Loucy (cell line): Measurements from ENCODE around the gene ROMO1.

Source experiments
- H2AFZ ChIP-seq: fragments of 200-600 bp; sonication (generic); 2 replicates; pipeline ENCODE4 v1.6.0; 2016; ENCODE audit warnings: antibody characterized with exemption, mild to moderate bottlenecking, low read length, moderate library complexity
- H3F3A ChIP-seq: fragments of 200-600 bp; 2 replicates; pipeline ENCODE4 v1.6.0; 2016; ENCODE audit warnings: antibody characterized with exemption, low read depth, mild to moderate bottlenecking
- H3K27me3 ChIP-seq: fragments of 200-600 bp; sonication (generic); 2 replicates; pipeline ENCODE4 v1.6.1; 2014; ENCODE audit warnings: low read length, mild to moderate bottlenecking; ENCODE audit not compliant: insufficient read depth, poor library complexity, severe bottlenecking
- H3K36me3 ChIP-seq: fragments of 200-600 bp; sonication (generic); 2 replicates; pipeline ENCODE4 v1.6.1; 2016; ENCODE audit warnings: low read length; ENCODE audit not compliant: insufficient read depth
- H3K4me1 ChIP-seq: fragments of 200-600 bp; sonication (generic); 2 replicates; pipeline ENCODE4 v1.5.1; 2014; ENCODE audit warnings: low read length, mild to moderate bottlenecking; ENCODE audit not compliant: insufficient read depth, poor library complexity, severe bottlenecking
- H3K4me2 ChIP-seq: fragments of 200-600 bp; sonication (generic); 2 replicates; pipeline ENCODE4 v1.6.0; 2014; ENCODE audit warnings: antibody characterized with exemption, low read length, low read depth, mild to moderate bottlenecking; ENCODE audit not compliant: poor library complexity, severe bottlenecking
- H3K4me3 ChIP-seq: fragments of 200-600 bp; sonication (generic); 2 replicates; pipeline ENCODE4 v1.5.1; 2014; ENCODE audit warnings: low read length, mild to moderate bottlenecking, mixed read lengths; ENCODE audit not compliant: poor library complexity, severe bottlenecking
- H3K79me2 ChIP-seq: fragments of 200-600 bp; sonication (generic); 2 replicates; pipeline ENCODE4 v1.6.1; 2014; ENCODE audit warnings: low read length; ENCODE audit not compliant: insufficient read depth
- H3K9ac ChIP-seq: fragments of 200-600 bp; sonication (generic); 2 replicates; pipeline ENCODE4 v1.6.0; 2014; ENCODE audit warnings: mild to moderate bottlenecking, low read depth, low read length, moderate library complexity; ENCODE audit not compliant: poor library complexity, severe bottlenecking
- H3K9me2 ChIP-seq: fragments of 200-600 bp; sonication (generic); replicated peaks from 2 replicates; pipeline ENCODE4 v1.6.1; 2016; ENCODE audit warnings: low read depth, low read length, mixed read lengths
- H3K9me3 ChIP-seq: fragments of 200-600 bp; sonication (generic); 2 replicates; pipeline ENCODE4 v1.6.1; 2014; ENCODE audit warnings: mild to moderate bottlenecking, antibody characterized with exemption, low read length, low read depth; ENCODE audit not compliant: insufficient read depth
- H4K20me1 ChIP-seq: fragments of 200-600 bp; sonication (generic); 2 replicates; pipeline ENCODE4 v1.6.0; 2014; ENCODE audit warnings: antibody characterized with exemption, low read length, mild to moderate bottlenecking; ENCODE audit not compliant: insufficient read depth, poor library complexity, severe bottlenecking
- CTCF ChIP-seq: fragments of 200-600 bp; sonication (generic); conservative IDR thresholded peaks from 2 replicates; pipeline ENCODE4 v1.5.1; 2014; ENCODE audit warnings: mild to moderate bottlenecking, antibody characterized with exemption, low read length
- EZH2phosphoT487 ChIP-seq: fragments of 200-600 bp; IDR thresholded peaks from 2 replicates; pipeline ENCODE4 v1.6.1; 2018; ENCODE audit warnings: antibody characterized with exemption, mild to moderate bottlenecking, moderate library complexity, borderline replicate concordance

The ROMO1 gene

GRCh38 chr20:35729836-35730582 is 30.8 kb downstream of the ROMO1 start:
- no peak overlapping the region for H2AFZ ChIP-seq
- peak overlapping the region; percentile 96 for H3K4me3 ChIP-seq
- H3F3A ChIP-seq = no peaks in the 10 kb centered on the region
- peaks cover 41% of the 10 kb centered on the region for H3K4me1 ChIP-seq
- H4K20me1 ChIP-seq = peaks cover 96% of the 10 kb centered on the region
- H3K36me3 ChIP-seq = peaks cover 98% of the 10 kb centered on the region
- H3K4me2 ChIP-seq = peak overlapping the region; percentile 76
- no peak for TF ChIP-seq EZH2phosphoT487
- no peak for TF ChIP-seq CTCF
- no peaks in the 10 kb centered on the region for H3K9me3 ChIP-seq
- H3K9me2 ChIP-seq = no peaks in the 10 kb centered on the region
- no peaks in the 10 kb centered on the region for H3K27me3 ChIP-seq
- H3K9ac ChIP-seq = no peak overlapping the region
- peaks cover 96% of the 10 kb centered on the region for H3K79me2 ChIP-seq

GRCh38 chr20:35730583-35731468 is 31.6 kb downstream of the ROMO1 start:
- H3K4me2 ChIP-seq = peak overlapping the region; percentile 76
- H3K79me2 ChIP-seq = peaks cover 96% of the 10 kb centered on the region
- peaks cover 96% of the 10 kb centered on the region for H4K20me1 ChIP-seq
- no peaks in the 10 kb centered on the region for H3K9me3 ChIP-seq
- H3K36me3 ChIP-seq = peaks cover 98% of the 10 kb centered on the region
- H3F3A ChIP-seq = no peaks in the 10 kb centered on the region
- no peak overlapping the region for H2AFZ ChIP-seq
- TF ChIP-seq EZH2phosphoT487 (no peak), CTCF (no peak)
- H3K9me2 ChIP-seq = no peaks in the 10 kb centered on the region
- no peaks in the 10 kb centered on the region for H3K27me3 ChIP-seq
- peaks cover 49% of the 10 kb centered on the region for H3K4me1 ChIP-seq
- no peak overlapping the region for H3K9ac ChIP-seq
- peak overlapping the region; percentile 96 for H3K4me3 ChIP-seq

- TF ChIP-seq CTCF = no peak
- TF ChIP-seq EZH2phosphoT487 = no peak
These were observed 32.2 kb downstream of the ROMO1 start for GRCh38 chr20:35731469-35731788.

More at GRCh38 chr20:35731469-35731788, 32.2 kb downstream of the ROMO1 start:
- H3K9me2 ChIP-seq = no peaks in the 10 kb centered on the region
- peak overlapping the region; percentile 96 for H3K4me3 ChIP-seq
- H3F3A ChIP-seq = no peaks in the 10 kb centered on the region
- H3K79me2 ChIP-seq = peaks cover 96% of the 10 kb centered on the region
- peaks cover 55% of the 10 kb centered on the region for H3K4me1 ChIP-seq
- H2AFZ ChIP-seq = no peak overlapping the region
- H3K9me3 ChIP-seq = no peaks in the 10 kb centered on the region
- peaks cover 98% of the 10 kb centered on the region for H3K36me3 ChIP-seq
- no peaks in the 10 kb centered on the region for H3K27me3 ChIP-seq
- no peak overlapping the region for H3K9ac ChIP-seq
- peak overlapping the region; percentile 76 for H3K4me2 ChIP-seq
- peaks cover 96% of the 10 kb centered on the region for H4K20me1 ChIP-seq
